ENCODE results near the gene MYLIP. TPM values are rescaled to one million over a fixed set of nuclear protein-coding genes. Genes with fewer than 3 reads are reported as not detected.

MYLIP gene
- total RNA-seq, 1 donor from 2014 or later = 13.5 TPM

DNA sequence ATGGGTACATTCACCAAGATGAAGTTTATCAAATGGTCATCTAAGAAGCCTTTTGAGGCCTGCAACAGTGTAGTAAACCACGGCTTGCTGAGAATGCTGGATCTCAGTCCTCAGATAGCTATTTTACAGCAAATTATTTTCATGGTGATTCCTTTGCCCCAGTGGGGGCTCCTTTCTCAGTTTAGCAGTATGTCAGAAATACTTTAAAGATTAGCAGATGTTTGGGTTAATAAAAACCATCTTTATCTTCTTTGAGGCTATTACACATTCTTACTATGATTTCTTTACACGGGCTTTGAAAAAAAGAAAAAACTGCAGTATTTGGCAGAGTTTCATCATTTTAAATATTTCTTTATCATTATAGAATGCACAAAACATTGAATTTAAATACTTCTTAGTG, 10.7 kb downstream of the MYLIP start:
- intact Hi-C loops (cut with micrococcal nuclease) = no loop called here
- TF ChIP-seq, protein P1, sequence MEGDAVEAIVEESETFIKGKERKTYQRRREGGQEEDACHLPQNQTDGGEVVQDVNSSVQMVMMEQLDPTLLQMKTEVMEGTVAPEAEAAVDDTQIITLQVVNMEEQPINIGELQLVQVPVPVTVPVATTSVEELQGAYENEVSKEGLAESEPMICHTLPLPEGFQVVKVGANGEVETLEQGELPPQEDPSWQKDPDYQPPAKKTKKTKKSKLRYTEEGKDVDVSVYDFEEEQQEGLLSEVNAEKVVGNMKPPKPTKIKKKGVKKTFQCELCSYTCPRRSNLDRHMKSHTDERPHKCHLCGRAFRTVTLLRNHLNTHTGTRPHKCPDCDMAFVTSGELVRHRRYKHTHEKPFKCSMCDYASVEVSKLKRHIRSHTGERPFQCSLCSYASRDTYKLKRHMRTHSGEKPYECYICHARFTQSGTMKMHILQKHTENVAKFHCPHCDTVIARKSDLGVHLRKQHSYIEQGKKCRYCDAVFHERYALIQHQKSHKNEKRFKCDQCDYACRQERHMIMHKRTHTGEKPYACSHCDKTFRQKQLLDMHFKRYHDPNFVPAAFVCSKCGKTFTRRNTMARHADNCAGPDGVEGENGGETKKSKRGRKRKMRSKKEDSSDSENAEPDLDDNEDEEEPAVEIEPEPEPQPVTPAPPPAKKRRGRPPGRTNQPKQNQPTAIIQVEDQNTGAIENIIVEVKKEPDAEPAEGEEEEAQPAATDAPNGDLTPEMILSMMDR (IDR thresholded peaks at IDR 0.05; ENCODE audit: borderline replicate concordance) = no peak
- H3K27me3 ChIP-seq (ENCODE audit: low read depth) = no peaks in the 10 kb centered on the region
- H3K4me1 ChIP-seq = peaks cover 77% of the 10 kb centered on the region
- H3K27ac ChIP-seq (replicated peaks) = no peak overlapping the region
- H3K4me3 ChIP-seq = no peak overlapping the region
- H3K36me3 ChIP-seq = peaks cover 33% of the 10 kb centered on the region
- no peak for DNase-seq
- no peaks in the 10 kb centered on the region for H3K9me3 ChIP-seq (replicated peaks)

DNA sequence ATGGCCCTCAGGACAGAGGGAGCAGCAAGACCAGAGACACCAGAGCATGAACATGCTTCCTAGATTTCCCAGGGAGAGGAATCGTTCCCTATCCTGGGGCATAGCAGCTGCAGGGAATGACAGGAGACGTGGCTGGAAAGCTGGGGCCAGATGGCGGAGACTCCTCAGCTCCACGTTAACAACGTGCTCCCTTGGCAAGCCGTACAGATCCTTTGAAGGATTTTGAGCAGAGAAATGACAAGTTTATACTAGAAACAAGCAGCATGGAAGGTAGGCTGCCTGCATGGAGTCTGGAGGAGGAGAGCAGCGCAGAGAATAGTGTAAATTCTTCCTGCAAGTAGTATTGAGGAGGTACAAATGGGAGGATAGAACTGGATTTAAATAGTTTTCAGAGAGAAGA, 11.7 kb downstream of the MYLIP start:
- TF ChIP-seq, protein P1 (IDR thresholded peaks at IDR 0.05; ENCODE audit: borderline replicate concordance) = no peak
- Histone ChIP-seq H3K27ac (replicated peaks) (no peak overlapping the region), H3K27me3 (ENCODE audit: low read depth) (no peaks in the 10 kb centered on the region), H3K4me3 (no peak overlapping the region), H3K4me1 (peaks cover 74% of the 10 kb centered on the region), H3K9me3 (replicated peaks) (no peaks in the 10 kb centered on the region), H3K36me3 (peaks cover 43% of the 10 kb centered on the region)
- intact Hi-C loops (cut with micrococcal nuclease) = no loop called here
- DNase-seq = no peak

DNA sequence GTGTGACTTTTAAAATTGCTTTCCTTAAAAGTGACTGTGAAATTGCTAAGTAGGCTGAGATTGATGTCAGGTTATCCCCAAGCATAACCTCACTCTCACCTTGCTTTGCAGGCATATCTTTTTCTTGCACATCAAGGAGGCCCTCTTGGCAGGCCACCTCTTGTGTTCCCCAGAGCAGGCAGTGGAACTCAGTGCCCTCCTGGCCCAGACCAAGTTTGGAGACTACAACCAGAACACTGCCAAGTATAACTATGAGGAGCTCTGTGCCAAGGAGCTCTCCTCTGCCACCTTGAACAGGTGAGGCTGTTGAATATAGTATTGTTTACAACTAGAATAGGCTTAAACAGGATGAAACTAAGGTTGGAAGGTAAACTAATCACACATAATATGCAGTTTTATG, 12.6 kb downstream of the MYLIP start:
- no peak for DNase-seq
- Histone ChIP-seq H3K9me3 (replicated peaks) (no peaks in the 10 kb centered on the region), H3K36me3 (peaks cover 52% of the 10 kb centered on the region), H3K4me1 (peaks cover 74% of the 10 kb centered on the region), H3K27me3 (ENCODE audit: low read depth) (no peaks in the 10 kb centered on the region), H3K27ac (replicated peaks) (no peak overlapping the region), H3K4me3 (no peak overlapping the region)
- intact Hi-C loops (cut with micrococcal nuclease) = no loop called here
- TF ChIP-seq, protein P1 (IDR thresholded peaks at IDR 0.05; ENCODE audit: borderline replicate concordance) = no peak

DNA sequence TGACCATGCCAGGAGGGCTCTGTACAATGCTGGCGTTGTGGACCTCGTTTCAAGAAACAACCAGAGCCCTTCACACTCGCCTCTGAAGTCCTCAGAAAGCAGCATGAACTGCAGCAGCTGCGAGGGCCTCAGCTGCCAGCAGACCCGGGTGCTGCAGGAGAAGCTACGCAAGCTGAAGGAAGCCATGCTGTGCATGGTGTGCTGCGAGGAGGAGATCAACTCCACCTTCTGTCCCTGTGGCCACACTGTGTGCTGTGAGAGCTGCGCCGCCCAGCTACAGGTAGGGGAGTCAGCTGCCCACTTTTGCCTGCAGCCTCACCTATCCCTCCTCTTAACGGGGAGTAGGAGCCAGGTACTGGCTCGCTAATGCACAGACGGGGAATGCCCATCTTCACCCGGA, 16.2 kb downstream of the MYLIP start:
- TF ChIP-seq, protein P1 (IDR thresholded peaks at IDR 0.05; ENCODE audit: borderline replicate concordance) = no peak
- peaks cover 48% of the 10 kb centered on the region for H3K4me1 ChIP-seq
- H3K27ac ChIP-seq (replicated peaks) = no peak overlapping the region
- DNase-seq = no peak
- H3K4me3 ChIP-seq = no peak overlapping the region
- H3K27me3 ChIP-seq (ENCODE audit: low read depth) = no peaks in the 10 kb centered on the region
- H3K9me3 ChIP-seq (replicated peaks) = no peaks in the 10 kb centered on the region
- intact Hi-C loops (cut with micrococcal nuclease) = no loop called here
- H3K36me3 ChIP-seq = peaks cover 81% of the 10 kb centered on the region

DNA sequence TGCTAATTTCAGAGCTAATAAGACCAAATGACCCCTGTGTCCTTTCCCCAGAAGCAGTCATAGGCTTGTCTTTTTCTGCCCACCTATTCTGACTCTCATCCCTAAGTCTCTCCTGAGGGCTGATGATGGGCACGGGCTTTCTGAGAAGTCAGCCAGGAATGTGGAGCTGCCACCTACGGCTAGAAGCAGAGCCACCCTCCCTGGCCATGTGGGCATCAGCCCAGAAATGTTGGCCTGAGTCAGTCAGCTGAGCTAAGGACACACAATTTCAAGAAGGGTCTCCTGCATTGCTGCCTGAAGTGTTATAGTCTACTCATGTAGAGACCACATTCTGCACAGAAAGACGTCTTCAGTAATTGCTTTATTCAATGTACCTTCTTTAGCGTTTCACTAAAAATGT, 17.1 kb downstream of the MYLIP start:
- DNase-seq = no peak
- no peaks in the 10 kb centered on the region for H3K9me3 ChIP-seq (replicated peaks)
- no peak overlapping the region for H3K4me3 ChIP-seq
- peaks cover 38% of the 10 kb centered on the region for H3K4me1 ChIP-seq
- intact Hi-C loops (cut with micrococcal nuclease) = no loop called here
- TF ChIP-seq, protein P1 (IDR thresholded peaks at IDR 0.05; ENCODE audit: borderline replicate concordance) = no peak
- no peak overlapping the region for H3K27ac ChIP-seq (replicated peaks)
- H3K36me3 ChIP-seq = peaks cover 91% of the 10 kb centered on the region
- H3K27me3 ChIP-seq (ENCODE audit: low read depth) = no peaks in the 10 kb centered on the region

DNA sequence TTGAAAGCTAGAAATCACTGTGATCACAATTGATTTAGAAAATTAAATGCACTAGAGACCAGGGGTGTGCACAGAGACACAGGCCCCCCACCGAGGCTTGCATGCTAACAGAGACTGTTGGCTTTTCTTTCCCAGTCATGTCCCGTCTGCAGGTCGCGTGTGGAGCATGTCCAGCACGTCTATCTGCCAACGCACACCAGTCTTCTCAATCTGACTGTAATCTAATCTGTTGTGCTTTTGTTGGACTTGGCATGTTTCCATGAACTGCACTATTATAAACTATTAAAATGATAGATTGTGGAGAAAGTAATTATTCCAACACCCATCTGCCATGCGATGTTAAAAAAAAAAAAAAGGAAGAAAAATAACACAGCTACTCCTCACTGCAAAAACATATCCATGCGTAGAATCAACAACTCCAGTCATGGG, 17.7 kb downstream of the MYLIP start:
- no peak overlapping the region for H3K27ac ChIP-seq (replicated peaks)
- no peaks in the 10 kb centered on the region for H3K27me3 ChIP-seq (ENCODE audit: low read depth)
- no peak overlapping the region for H3K4me3 ChIP-seq
- no peak for DNase-seq
- TF ChIP-seq, protein P1 (IDR thresholded peaks at IDR 0.05; ENCODE audit: borderline replicate concordance) = no peak
- peaks cover 94% of the 10 kb centered on the region for H3K36me3 ChIP-seq
- H3K4me1 ChIP-seq = peaks cover 33% of the 10 kb centered on the region
- H3K9me3 ChIP-seq (replicated peaks) = no peaks in the 10 kb centered on the region
- intact Hi-C loops (cut with micrococcal nuclease) = no loop called here
